SIG-M5 (cell line): ENCODE data around the gene CLIP4.
"Not testable (repeated sequence)": the region's sequence is repeated elsewhere in the genome, so short reads cannot be mapped to it uniquely, and the experiment has no call there.

Source experiments
- DNase-seq: peaks from one replicate; lab custom pipeline; 2025; lab: John Stamatoyannopoulos, UW

CLIP4 gene

GRCh38 chr2:29114946-29115609 is at the start of gene CLIP4:
Gene CLIP4, plus strand, starts transcription at chr2:29115415. Its CDS starts 5,974 bp downstream, at chr2:29121389.
- no peak for DNase-seq

- DNase-seq, result no peak
Measured at GRCh38 chr2:29066271-29066860, 48.8 kb upstream of the CLIP4 start.

GRCh38 chr2:29066997-29067605 is 48.1 kb upstream of the CLIP4 start:
- DNase-seq, result no peak

GRCh38 chr2:29068513-29068912 is 46.7 kb upstream of the CLIP4 start:
- no peak for DNase-seq

GRCh38 chr2:29070526-29070925 is 44.7 kb upstream of the CLIP4 start:
- DNase-seq, result no peak

GRCh38 chr2:29071032-29071975 is 43.9 kb upstream of the CLIP4 start:
- DNase-seq, result no peak

- no peak for DNase-seq
Measured at GRCh38 chr2:29072251-29072650, 43.0 kb upstream of the CLIP4 start.

- no peak for DNase-seq
Measured at GRCh38 chr2:29072971-29073725, 42.1 kb upstream of the CLIP4 start.

GRCh38 chr2:29073933-29074332 is 41.3 kb upstream of the CLIP4 start:
- DNase-seq, result no peak

- DNase-seq, result no peak
Measured at GRCh38 chr2:29074411-29074810, 40.8 kb upstream of the CLIP4 start, which contains the start of gene PCARE. Gene PCARE, minus strand, starts transcription at chr2:29074523. Its CDS starts 262 bp downstream, at chr2:29074261.

- no peak for DNase-seq
Measured at GRCh38 chr2:29075894-29076705, 39.1 kb upstream of the CLIP4 start.

GRCh38 chr2:29079887-29080286 is 35.3 kb upstream of the CLIP4 start:
- DNase-seq, result no peak

GRCh38 chr2:29080886-29081743 is 34.1 kb upstream of the CLIP4 start:
- peak; percentile 62 for DNase-seq

- DNase-seq, result no peak
Measured at GRCh38 chr2:29082804-29083495, 32.3 kb upstream of the CLIP4 start.

- no peak for DNase-seq
Measured at GRCh38 chr2:29084554-29084953, 30.7 kb upstream of the CLIP4 start.

GRCh38 chr2:29090311-29090710 is 24.9 kb upstream of the CLIP4 start:
- DNase-seq, result not testable (repeated sequence)

- no peak for DNase-seq
Measured at GRCh38 chr2:29096969-29097368, 18.2 kb upstream of the CLIP4 start.

- DNase-seq, result no peak
Measured at GRCh38 chr2:29097569-29097968, 17.6 kb upstream of the CLIP4 start.

GRCh38 chr2:29100564-29100963 is 14.7 kb upstream of the CLIP4 start:
- no peak for DNase-seq
